NT2/D1 (cell line): ENCODE data around the gene SLX4IP.
"Not testable (repeated sequence)": the region's sequence is repeated elsewhere in the genome, so short reads cannot be mapped to it uniquely, and the experiment has no call there.

Experiments
- DNase-seq: peaks from one replicate; pipeline ENCODE4 v3.0.0-alpha.2; 2011; ENCODE audit warnings: low read depth, low spot score
- H3K27me3 ChIP-seq: 2 replicates; pipeline ENCODE4 v1.6.0; 2011; ENCODE audit warnings: mild to moderate bottlenecking; ENCODE audit not compliant: insufficient read length, insufficient read depth
- H3K36me3 ChIP-seq: 2 replicates; pipeline ENCODE4 v1.6.1; 2011; ENCODE audit warnings: mild to moderate bottlenecking, low read length, mixed read lengths; ENCODE audit not compliant: insufficient read depth, insufficient read length
- H3K4me1 ChIP-seq: 2 replicates; pipeline ENCODE4 v1.5.1; 2011; ENCODE audit not compliant: insufficient read depth, insufficient read length
- H3K4me3 ChIP-seq: 2 replicates; pipeline ENCODE4 v1.5.1; 2011; ENCODE audit warnings: low read depth; ENCODE audit not compliant: insufficient read length
- H3K9ac ChIP-seq: 2 replicates; pipeline ENCODE4 v1.6.0; 2011; ENCODE audit warnings: low read depth; ENCODE audit not compliant: insufficient read length
- H3K9me3 ChIP-seq: 2 replicates; pipeline ENCODE4 v1.5.1; 2011; ENCODE audit warnings: mild to moderate bottlenecking, low read length; ENCODE audit not compliant: insufficient read depth
- SUZ12 ChIP-seq: IDR thresholded peaks from 2 replicates; pipeline ENCODE4 v1.6.1; 2011; ENCODE audit not compliant: insufficient read length, insufficient read depth; ENCODE audit errors: extremely low read depth
- YY1 ChIP-seq: IDR thresholded peaks from 2 replicates; pipeline ENCODE4 v1.6.1; 2011; ENCODE audit not compliant: insufficient read length, insufficient read depth
- ZNF274 ChIP-seq: IDR thresholded peaks from 2 replicates; pipeline ENCODE4 v1.6.1; 2011; ENCODE audit warnings: mild to moderate bottlenecking, low read depth, low read length

SLX4IP gene

GRCh38 chr20:10579942-10580341, 144.8 kb downstream of the SLX4IP start:
- Histone ChIP-seq H3K4me1 (no peaks in the 10 kb centered on the region), H3K36me3 (no peaks in the 10 kb centered on the region), H3K27me3 (no peaks in the 10 kb centered on the region), H3K4me3 (no peak overlapping the region), H3K9me3 (no peaks in the 10 kb centered on the region), H3K9ac (no peak overlapping the region)
- DNase-seq: no peak
- TF ChIP-seq YY1 (no peak), SUZ12 (no peak), ZNF274 (no peak)

GRCh38 chr20:10580700-10581099, 145.6 kb downstream of the SLX4IP start:
- TF ChIP-seq YY1 (no peak), SUZ12 (no peak), ZNF274 (no peak)
- Histone ChIP-seq H3K9ac (no peak overlapping the region), H3K27me3 (no peaks in the 10 kb centered on the region), H3K36me3 (no peaks in the 10 kb centered on the region), H3K9me3 (no peaks in the 10 kb centered on the region), H3K4me3 (no peak overlapping the region), H3K4me1 (no peaks in the 10 kb centered on the region)
- no peak for DNase-seq

GRCh38 chr20:10581823-10582222, 146.7 kb downstream of the SLX4IP start:
- no peak for TF ChIP-seq ZNF274
- no peak for TF ChIP-seq SUZ12
- TF ChIP-seq YY1: no peak
- no peak overlapping the region for H3K4me3 ChIP-seq
- no peak overlapping the region for H3K9ac ChIP-seq
- DNase-seq: no peak
- H3K9me3 ChIP-seq: no peaks in the 10 kb centered on the region
- H3K4me1 ChIP-seq: no peaks in the 10 kb centered on the region
- H3K27me3 ChIP-seq: no peaks in the 10 kb centered on the region
- H3K36me3 ChIP-seq: no peaks in the 10 kb centered on the region

- Histone ChIP-seq H3K9ac (no peak overlapping the region), H3K4me3 (no peak overlapping the region), H3K36me3 (no peaks in the 10 kb centered on the region), H3K4me1 (no peaks in the 10 kb centered on the region), H3K27me3 (no peaks in the 10 kb centered on the region), H3K9me3 (no peaks in the 10 kb centered on the region)
- DNase-seq: no peak
- TF ChIP-seq SUZ12 (no peak), ZNF274 (no peak), YY1 (no peak)
These were observed 149.3 kb downstream of the SLX4IP start for GRCh38 chr20:10584371-10584770.

GRCh38 chr20:10585308-10585707, 150.2 kb downstream of the SLX4IP start:
- Histone ChIP-seq H3K4me3 (no peak overlapping the region), H3K4me1 (no peaks in the 10 kb centered on the region), H3K9me3 (no peaks in the 10 kb centered on the region), H3K9ac (no peak overlapping the region), H3K27me3 (no peaks in the 10 kb centered on the region), H3K36me3 (no peaks in the 10 kb centered on the region)
- TF ChIP-seq YY1 (no peak), ZNF274 (no peak), SUZ12 (no peak)
- no peak for DNase-seq

- Histone ChIP-seq H3K4me3 (no peak overlapping the region), H3K9me3 (no peaks in the 10 kb centered on the region), H3K4me1 (no peaks in the 10 kb centered on the region), H3K36me3 (no peaks in the 10 kb centered on the region), H3K27me3 (no peaks in the 10 kb centered on the region), H3K9ac (no peak overlapping the region)
- TF ChIP-seq ZNF274: no peak
- TF ChIP-seq YY1: no peak
- no peak for TF ChIP-seq SUZ12
- DNase-seq: no peak
These were observed 151.2 kb downstream of the SLX4IP start for GRCh38 chr20:10586296-10586695.

GRCh38 chr20:10590446-10590845, 155.3 kb downstream of the SLX4IP start:
- not testable (repeated sequence) for H3K36me3 ChIP-seq, DNase-seq, H3K27me3 ChIP-seq, H3K4me3 ChIP-seq, H3K9ac ChIP-seq, H3K9me3 ChIP-seq, H3K4me1 ChIP-seq

- Histone ChIP-seq H3K36me3 (no peaks in the 10 kb centered on the region), H3K9me3 (no peaks in the 10 kb centered on the region), H3K4me3 (no peak overlapping the region), H3K27me3 (no peaks in the 10 kb centered on the region), H3K4me1 (no peaks in the 10 kb centered on the region), H3K9ac (no peak overlapping the region)
- DNase-seq: no peak
- TF ChIP-seq YY1 (no peak), ZNF274 (no peak), SUZ12 (no peak)
These were observed 156.0 kb downstream of the SLX4IP start for GRCh38 chr20:10590950-10591671.
